H1 (cell line): Measurements from ENCODE around the gene NPR2. TPM values are rescaled to one million over a fixed set of nuclear protein-coding genes. Genes with fewer than 3 reads are reported as not detected.
A peak's percentile ranks its signal among the peaks of the same experiment; 100 is the strongest.

ENCODE experiments used
- CTCF ChIA-PET: fragments of 300-600 bp; sonication (Branson Sonifier 250); formaldehyde crosslinking; loops from one replicate; lab custom pipeline; 2021; ENCODE audit not compliant: partially characterized antibody; lab: Charles Lee
- POLR2A ChIA-PET: fragments of 300-600 bp; sonication (Branson Sonifier 250); formaldehyde crosslinking; loops from one replicate; lab custom pipeline; 2021; ENCODE audit warnings: inconsistent platforms; ENCODE audit not compliant: partially characterized antibody; lab: Charles Lee
- DNase-seq, 2 experiments: peaks; one replicate each; pipeline versions ENCODE4 v3.0.0 to v3.0.0-alpha.2; 2010 to 2022; ENCODE audit warnings: low spot score in 2 of 2, low read depth in 1 of 2, mixed read lengths in 1 of 2
- FAIRE-seq: peaks from 2 replicates; lab custom pipeline; 2011; peaks lifted over from hg19 to GRCh38; lab: Jason Lieb, UNC
- H2AFZ ChIP-seq: 2 replicates; pipeline ENCODE4 v1.8.1; 2012; ENCODE audit warnings: low read length, inconsistent platforms
- H2AK5ac ChIP-seq: 2 replicates; pipeline ENCODE4 v1.6.1; 2013; ENCODE audit warnings: low read depth, low read length
- H2BK120ac ChIP-seq: replicated peaks from 2 replicates; pipeline ENCODE3; 2013; ENCODE audit warnings: low read depth, low read length, inconsistent platforms
- H2BK12ac ChIP-seq: 2 replicates; pipeline ENCODE4 v1.6.1; 2013; ENCODE audit warnings: low read depth, low read length
- H2BK15ac ChIP-seq: 2 replicates; pipeline ENCODE4 v1.6.1; 2013; ENCODE audit warnings: low read length
- H2BK20ac ChIP-seq: 2 replicates; pipeline ENCODE4 v1.6.1; 2013; ENCODE audit warnings: low read length
- H2BK5ac ChIP-seq: 2 replicates; pipeline ENCODE4 v1.6.1; 2013; ENCODE audit warnings: low read depth, low read length
- H3K14ac ChIP-seq: 2 replicates; pipeline ENCODE4 v1.6.1; 2013; ENCODE audit warnings: inconsistent platforms; ENCODE audit not compliant: insufficient read length
- H3K18ac ChIP-seq: 2 replicates; pipeline ENCODE4 v1.6.1; 2013; ENCODE audit warnings: low read length; ENCODE audit errors: extremely low read depth
- H3K23ac ChIP-seq: 2 replicates; pipeline ENCODE4 v1.6.1; 2013; ENCODE audit warnings: inconsistent platforms; ENCODE audit not compliant: insufficient read length
- H3K23me2 ChIP-seq: 2 replicates; pipeline ENCODE4 v1.6.1; 2013; ENCODE audit warnings: low read depth, low read length
- H3K27ac ChIP-seq: 2 replicates; pipeline ENCODE4 v1.6.1; 2011; ENCODE audit warnings: low read depth, low read length, inconsistent platforms
- H3K27me3 ChIP-seq, 4 experiments: replicated peaks in 1 of 4; 1 replicate in 1 of 4; 2 replicates in 3 of 4; pipeline versions ENCODE4 v1.6.1 to v1.8.1; 2011 to 2013; ENCODE audit warnings: low read length in 3 of 4, mild to moderate bottlenecking in 3 of 4, inconsistent platforms in 2 of 4, mixed read lengths in 2 of 4, moderate library complexity in 1 of 4; ENCODE audit not compliant: control insufficient read depth in 3 of 4, insufficient read depth in 3 of 4; ENCODE audit errors: extremely low read depth in 1 of 4
- H3K36me3 ChIP-seq, 4 experiments: 2 replicates each; pipeline versions ENCODE4 v1.6.1 to v1.8.1; 2011 to 2013; ENCODE audit warnings: mild to moderate bottlenecking in 4 of 4, low read length in 3 of 4, moderate library complexity in 2 of 4, control low read depth in 1 of 4, inconsistent platforms in 1 of 4; ENCODE audit not compliant: insufficient read depth in 4 of 4, control insufficient read depth in 2 of 4
- H3K4ac ChIP-seq: replicated peaks from 2 replicates; pipeline ENCODE3; 2013; ENCODE audit warnings: low read length, low read depth, mixed read lengths, inconsistent platforms; ENCODE audit not compliant: insufficient read length
- H3K4me1 ChIP-seq, 4 experiments: replicated peaks in 1 of 4; 1 replicate in 1 of 4; 2 replicates in 3 of 4; pipeline versions ENCODE4 v1.6.1 to v1.8.1; 2011 to 2013; ENCODE audit warnings: low read length in 3 of 4, inconsistent platforms in 2 of 4, mixed read lengths in 1 of 4; ENCODE audit not compliant: insufficient read depth in 4 of 4, control insufficient read depth in 3 of 4
- H3K4me2 ChIP-seq, 2 experiments: 2 replicates each; pipeline versions ENCODE4 v1.6.1 to v1.8.1; 2011 to 2013; ENCODE audit warnings: low read depth in 2 of 2, low read length in 2 of 2, control low read depth in 1 of 2, inconsistent platforms in 1 of 2, mild to moderate bottlenecking in 1 of 2; ENCODE audit not compliant: insufficient read depth in 1 of 2
- H3K4me3 ChIP-seq, 4 experiments: fragments of 200-600, 300-600 bp in 1 of 4; sonication (generic), shearing (Covaris generic), sonication (Bioruptor Twin) in 1 of 4; 2 replicates each; pipeline versions ENCODE4 v1.5.1 to v1.8.1; 2011 to 2016; ENCODE audit warnings: low read length in 4 of 4, low read depth in 3 of 4, control low read depth in 2 of 4, inconsistent platforms in 2 of 4, mild to moderate bottlenecking in 2 of 4, mixed read lengths in 1 of 4, moderate library complexity in 1 of 4; ENCODE audit not compliant: insufficient read depth in 2 of 4; ENCODE audit errors: extremely low read depth in 1 of 4
- H3K56ac ChIP-seq: replicated peaks from 2 replicates; pipeline ENCODE3; 2013; ENCODE audit warnings: low read depth, mild to moderate bottlenecking, mixed read lengths, low read length, inconsistent platforms; ENCODE audit not compliant: insufficient read length
- H3K79me1 ChIP-seq: 2 replicates; pipeline ENCODE4 v1.6.1; 2013; ENCODE audit warnings: low read depth, low read length, control low read depth
- H3K79me2 ChIP-seq, 2 experiments: 2 replicates each; pipeline versions ENCODE4 v1.6.1 to v1.8.1; 2012 to 2013; ENCODE audit warnings: low read length in 2 of 2, mild to moderate bottlenecking in 2 of 2, inconsistent platforms in 1 of 2; ENCODE audit not compliant: insufficient read depth in 2 of 2, control insufficient read depth in 1 of 2
- H3K9ac ChIP-seq, 4 experiments: replicated peaks in 1 of 4; 1 replicate in 1 of 4; 2 replicates in 3 of 4; pipeline versions ENCODE4 v1.6.1 to v1.8.1; 2011 to 2013; ENCODE audit warnings: low read depth in 3 of 4, low read length in 3 of 4, control low read depth in 2 of 4, mild to moderate bottlenecking in 2 of 4, moderate library complexity in 2 of 4, inconsistent platforms in 1 of 4; ENCODE audit errors: extremely low read depth in 1 of 4
- H3K9me3 ChIP-seq, 2 experiments: 2 replicates each; pipeline versions ENCODE4 v1.6.1 to v1.8.1; 2012 to 2013; ENCODE audit warnings: mild to moderate bottlenecking in 2 of 2, moderate library complexity in 2 of 2, control low read depth in 1 of 2, inconsistent platforms in 1 of 2, low read depth in 1 of 2, low read length in 1 of 2, mixed read lengths in 1 of 2; ENCODE audit not compliant: insufficient read depth in 2 of 2
- H4K20me1 ChIP-seq, 2 experiments: replicated peaks in 1 of 2; 2 replicates each; pipeline versions ENCODE3 to v1.8.1; 2011 to 2013; ENCODE audit warnings: inconsistent platforms in 2 of 2, low read length in 2 of 2, mild to moderate bottlenecking in 1 of 2; ENCODE audit not compliant: insufficient read depth in 2 of 2, control insufficient read depth in 1 of 2
- H4K5ac ChIP-seq: 2 replicates; pipeline ENCODE4 v1.6.1; 2013; ENCODE audit warnings: low read length, low read depth, mixed read lengths, inconsistent platforms; ENCODE audit not compliant: insufficient read length
- H4K8ac ChIP-seq: 2 replicates; pipeline ENCODE4 v1.8.0; 2013; ENCODE audit warnings: mild to moderate bottlenecking, moderate library complexity, low read length, inconsistent platforms; ENCODE audit not compliant: insufficient read depth; ENCODE audit errors: extremely low read depth
- H4K91ac ChIP-seq: replicated peaks from 2 replicates; pipeline ENCODE3; 2013; ENCODE audit warnings: low read length, mixed read lengths, inconsistent platforms; ENCODE audit not compliant: insufficient read length
- BCL11A ChIP-seq, 2 experiments: IDR thresholded peaks; one replicate each; pipeline ENCODE4 v1.6.1; 2011; ENCODE audit warnings: low read depth in 2 of 2, low read length in 2 of 2, mild to moderate bottlenecking in 2 of 2
- CBX5 ChIP-seq: fragments of 300-800, 300-1000 bp; sonication (generic); IDR thresholded peaks from 2 replicates; pipeline ENCODE4 v1.7.1; 2016; ENCODE audit warnings: antibody characterized with exemption, low read length, low read depth
- HDAC6 ChIP-seq: IDR thresholded peaks from one replicate; pipeline ENCODE4 v1.7.1; 2012; ENCODE audit warnings: low read depth, mild to moderate bottlenecking, inconsistent platforms, low read length, moderate library complexity
- MAFK ChIP-seq: IDR thresholded peaks from 2 replicates; pipeline ENCODE4 v1.6.1; 2012; ENCODE audit warnings: low read depth, mild to moderate bottlenecking, improper control_type of control experiment, low read length
- NANOG ChIP-seq: IDR thresholded peaks from 2 replicates; pipeline ENCODE4 v1.6.1; 2011; ENCODE audit warnings: low read length, low read depth, mild to moderate bottlenecking, inconsistent platforms; ENCODE audit not compliant: insufficient read depth, poor library complexity, severe bottlenecking
- POLR2A ChIP-seq, 2 experiments: IDR thresholded peaks; 1 replicate in 1 of 2; 2 replicates in 1 of 2; pipeline ENCODE4 v1.6.1; 2011; ENCODE audit warnings: low read depth in 2 of 2, low read length in 2 of 2, mild to moderate bottlenecking in 2 of 2; ENCODE audit errors: control extremely low read depth in 1 of 2
- SAP30 ChIP-seq: fragments of 300-600 bp; sonication (generic); IDR thresholded peaks from 2 replicates; pipeline ENCODE4 v1.7.1; 2012; ENCODE audit warnings: low read length, moderate library complexity, mild to moderate bottlenecking, inconsistent platforms; ENCODE audit not compliant: insufficient read depth, insufficient replicate concordance
- SP1 ChIP-seq: IDR thresholded peaks from 2 replicates; pipeline ENCODE4 v1.6.1; 2011; ENCODE audit warnings: low read depth, low read length
- WGBS, 2 experiments: shearing (Covaris generic) in 1 of 2; methylation state at CpG; one replicate each; pipeline versions ENCODE4 v1.1.6 to v1.1.7; 2013 to 2015; ENCODE audit warnings: low lambda C conversion rate in 2 of 2, mixed read lengths in 2 of 2, inconsistent platforms in 1 of 2, low coverage in 1 of 2, missing lambda C conversion rate in 1 of 2; ENCODE audit not compliant: insufficient replicate concordance in 2 of 2, insufficient coverage in 1 of 2, insufficient read length in 1 of 2; ENCODE audit errors: extremely low coverage in 1 of 2, missing lambda C conversion rate in 1 of 2; 5-methylcytosine and 5-hydroxymethylcytosine counted together
- polyA plus RNA-seq, 7 experiments: library from polyadenylated mRNA; depleted of rRNA in 3 of 7; stranded (reverse) in 5 of 7; unstranded in 2 of 7; fragments of >200 nt in 5 of 7; fragments of 200-250 nt in 2 of 7; gene quantifications; 1 replicate in 5 of 7; 2 replicates in 1 of 7; 4 replicates in 1 of 7; pipeline versions ENCODE4 v1.2.1 to v1.2.3, GENCODE V29; 2011 to 2013; ENCODE audit warnings: missing spikeins in 2 of 7, mixed read lengths in 2 of 7
- total RNA-seq: library from RNA; stranded (reverse); fragmentation: NEBNext Ultra II Directional; extraction: Animal tissue kit (Norgen Biotek cat#: 25700); gene quantifications from 2 replicates; pipeline ENCODE4 v1.2.1, GENCODE V29; 2021
- TF ChIP-seq, protein P1 (sequence below), 3 experiments: IDR thresholded peaks; 1 replicate in 2 of 3; 2 replicates in 1 of 3; pipeline versions ENCODE4 v1.5.1 to v1.6.1; 2011; ENCODE audit warnings: low read length in 3 of 3, mild to moderate bottlenecking in 3 of 3, inconsistent platforms in 2 of 3, low read depth in 1 of 3, moderate library complexity in 1 of 3; ENCODE audit not compliant: insufficient read depth in 1 of 3; ENCODE audit errors: control extremely low read depth in 1 of 3
- TF ChIP-seq, protein P2 (sequence below): IDR thresholded peaks from 2 replicates; pipeline ENCODE4 v1.6.1; 2012; ENCODE audit warnings: low read length, inconsistent platforms

Gene NPR2
- total and polyA plus RNA-seq, 2 of the 8 experiments (the other 6 are each of a cell fraction or from before 2014, with no cell fraction given) = 11.0 to 17.0 TPM

DNA sequence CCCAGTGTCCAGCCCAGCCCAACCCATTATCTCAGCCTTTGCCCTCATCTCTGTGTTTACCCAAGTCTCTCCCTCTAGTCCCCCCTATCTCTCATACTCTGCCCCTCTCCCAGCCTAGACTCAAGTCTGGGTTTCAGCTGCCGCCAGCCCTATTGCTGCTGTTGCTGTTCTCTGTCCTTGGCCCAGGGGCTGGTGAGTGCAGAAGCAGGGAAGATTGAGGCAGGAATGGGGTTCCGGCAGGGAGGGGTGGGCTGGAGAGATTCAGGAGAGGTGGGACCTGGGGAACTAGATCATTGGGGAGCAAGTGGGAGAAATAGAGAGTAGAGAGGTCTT lies 38.3 kb downstream of the NPR2 start:
- Histone ChIP-seq H4K5ac (no peak overlapping the region), H3K9ac (peak overlapping the region in 2 of 4 experiments; percentile 34 to 50; a peak in 2 of 7 replicates), H3K4me3 (peak overlapping the region; percentile 51 to 83 (median 68)), H2BK20ac (no peak overlapping the region), H3K9me3 (no peaks in the 10 kb centered on the region), H3K4me2 (peak overlapping the region; percentile 86 to 90), H3K36me3 (no peaks in the 10 kb centered on the region), H2BK120ac (no peak overlapping the region), H3K56ac (no peak overlapping the region), H2BK5ac (no peak overlapping the region), H4K91ac (no peak overlapping the region), H3K23ac (no peak overlapping the region), H4K20me1 (no peaks in the 10 kb centered on the region), H3K14ac (no peak overlapping the region), H3K27ac (no peak overlapping the region), H2BK15ac (no peak overlapping the region), H4K8ac (no peak overlapping the region), H3K27me3 (no peaks in the 10 kb centered on the region), H2BK12ac (no peak overlapping the region), H2AK5ac (no peak overlapping the region), H3K4me1 (peaks cover 0 to 12% (median 6%) of the 10 kb centered on the region in 4 experiments; a peak in 6 of 7 replicates), H2AFZ (peak overlapping the region; percentile 31), H3K23me2 (peaks cover 10% of the 10 kb centered on the region), H3K79me1 (no peaks in the 10 kb centered on the region), H3K79me2 (no peaks in the 10 kb centered on the region), H3K4ac (no peak overlapping the region), H3K18ac (no peak overlapping the region)
- ChIA-PET CTCF (interaction anchor here (5.6 to 10.6 kb wide), 3 partner anchors 18 to 50 kb away, joined by 62 to 115 read pairs (median 78); partner anchors contain the start of genes HINT2 and SPAG8), POLR2A (interaction anchor here (2.2 to 2.7 kb wide), 2 partner anchors 16 to 38 kb away, joined by 6 to 13 read pairs; partner anchors contain the start of genes HINT2 and NPR2)
- no peak for DNase-seq
- WGBS, 2 experiments = 58% methylated on average over 2 of the region's 2 CpGs; no CpG with 5 or more reads in 1 of the 2 experiments
- no peak for FAIRE-seq
- TF ChIP-seq CBX5 = no peak
- TF ChIP-seq SP1 = no peak
- TF ChIP-seq, protein P1, sequence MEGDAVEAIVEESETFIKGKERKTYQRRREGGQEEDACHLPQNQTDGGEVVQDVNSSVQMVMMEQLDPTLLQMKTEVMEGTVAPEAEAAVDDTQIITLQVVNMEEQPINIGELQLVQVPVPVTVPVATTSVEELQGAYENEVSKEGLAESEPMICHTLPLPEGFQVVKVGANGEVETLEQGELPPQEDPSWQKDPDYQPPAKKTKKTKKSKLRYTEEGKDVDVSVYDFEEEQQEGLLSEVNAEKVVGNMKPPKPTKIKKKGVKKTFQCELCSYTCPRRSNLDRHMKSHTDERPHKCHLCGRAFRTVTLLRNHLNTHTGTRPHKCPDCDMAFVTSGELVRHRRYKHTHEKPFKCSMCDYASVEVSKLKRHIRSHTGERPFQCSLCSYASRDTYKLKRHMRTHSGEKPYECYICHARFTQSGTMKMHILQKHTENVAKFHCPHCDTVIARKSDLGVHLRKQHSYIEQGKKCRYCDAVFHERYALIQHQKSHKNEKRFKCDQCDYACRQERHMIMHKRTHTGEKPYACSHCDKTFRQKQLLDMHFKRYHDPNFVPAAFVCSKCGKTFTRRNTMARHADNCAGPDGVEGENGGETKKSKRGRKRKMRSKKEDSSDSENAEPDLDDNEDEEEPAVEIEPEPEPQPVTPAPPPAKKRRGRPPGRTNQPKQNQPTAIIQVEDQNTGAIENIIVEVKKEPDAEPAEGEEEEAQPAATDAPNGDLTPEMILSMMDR (IDR thresholded peaks at IDR 0.05; ENCODE audit: control extremely low read depth in 1 of 3, insufficient read depth in 1 of 3, low read depth in 1 of 3, low read length in 3 of 3) = no peak
- no peak for TF ChIP-seq NANOG
- TF ChIP-seq MAFK = no peak
- no peak for TF ChIP-seq SAP30
- TF ChIP-seq, protein P2, sequence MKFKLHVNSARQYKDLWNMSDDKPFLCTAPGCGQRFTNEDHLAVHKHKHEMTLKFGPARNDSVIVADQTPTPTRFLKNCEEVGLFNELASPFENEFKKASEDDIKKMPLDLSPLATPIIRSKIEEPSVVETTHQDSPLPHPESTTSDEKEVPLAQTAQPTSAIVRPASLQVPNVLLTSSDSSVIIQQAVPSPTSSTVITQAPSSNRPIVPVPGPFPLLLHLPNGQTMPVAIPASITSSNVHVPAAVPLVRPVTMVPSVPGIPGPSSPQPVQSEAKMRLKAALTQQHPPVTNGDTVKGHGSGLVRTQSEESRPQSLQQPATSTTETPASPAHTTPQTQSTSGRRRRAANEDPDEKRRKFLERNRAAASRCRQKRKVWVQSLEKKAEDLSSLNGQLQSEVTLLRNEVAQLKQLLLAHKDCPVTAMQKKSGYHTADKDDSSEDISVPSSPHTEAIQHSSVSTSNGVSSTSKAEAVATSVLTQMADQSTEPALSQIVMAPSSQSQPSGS = no peak
- TF ChIP-seq HDAC6 = no peak
- TF ChIP-seq POLR2A (IDR thresholded peaks at IDR 0.05; ENCODE audit: control extremely low read depth in 1 of 2, low read depth in 2 of 2, low read length in 2 of 2) = no peak
- TF ChIP-seq BCL11A (IDR thresholded peaks at IDR 0.05; ENCODE audit: low read depth in 2 of 2, low read length in 2 of 2) = no peak
